B cell (primary cell): ENCODE data around the gene DOCK8. TPM values are rescaled to one million over a fixed set of nuclear protein-coding genes. Genes with fewer than 3 reads are reported as not detected.

Experiments used
- ATAC-seq: fragments of 200-7000 bp; cut with Tn5 transposase; one replicate; pipeline ENCODE4 v1.10.0; 2021; ENCODE audit warnings: low read depth, mild to moderate bottlenecking, moderate number of reproducible peaks, moderate library complexity
- CTCF ChIA-PET: fragments of 350-600 bp; sonication (Branson Sonifier 250); formaldehyde crosslinking; loops from one replicate; lab custom pipeline; 2021; ENCODE audit warnings: antibody characterized with exemption, inconsistent platforms; lab: Charles Lee
- POLR2A ChIA-PET: fragments of 350-600 bp; sonication (Branson Sonifier 250); formaldehyde crosslinking; loops from one replicate; lab custom pipeline; 2021; ENCODE audit warnings: antibody characterized with exemption; lab: Charles Lee
- DNase-seq: peaks from one replicate; pipeline ENCODE4 v3.0.0; 2013
- H2AFZ ChIP-seq: 2 replicates; pipeline ENCODE4 v1.6.1; 2012; ENCODE audit warnings: mild to moderate bottlenecking, low read depth, low read length; ENCODE audit not compliant: insufficient read depth, poor library complexity, severe bottlenecking
- H3K27ac ChIP-seq, 2 donors: 1 replicate in 1 of 2; 2 replicates in 1 of 2; pipeline ENCODE4 v1.5.1; 2012 to 2013; ENCODE audit warnings: low read length in 2 of 2, mild to moderate bottlenecking in 2 of 2, moderate library complexity in 1 of 2
- H3K27me3 ChIP-seq, 4 experiments: fragments of 200-600 bp in 1 of 4; sonication (generic) in 1 of 4; replicated peaks in 1 of 4; 1 replicate in 2 of 4; 2 replicates in 2 of 4; pipeline versions ENCODE4 v1.6.1 to v1.7.0; 2013 to 2016; ENCODE audit warnings: low read length in 3 of 4, mild to moderate bottlenecking in 2 of 4, mixed read lengths in 1 of 4, moderate library complexity in 1 of 4; ENCODE audit not compliant: insufficient read depth in 4 of 4, control insufficient read depth in 3 of 4; ENCODE audit errors: control extremely low read depth in 1 of 4
- H3K36me3 ChIP-seq, 2 experiments: replicated peaks in 1 of 2; 1 replicate in 1 of 2; 2 replicates in 1 of 2; pipeline versions ENCODE4 v1.6.1 to v1.7.1; 2013; ENCODE audit warnings: low read length in 1 of 2; ENCODE audit not compliant: insufficient read depth in 2 of 2, control insufficient read depth in 1 of 2; ENCODE audit errors: control extremely low read depth in 1 of 2, extremely low read depth in 1 of 2
- H3K4me1 ChIP-seq, 2 donors: fragments of 200-600 bp in 1 of 2; sonication (generic) in 1 of 2; 1 replicate in 1 of 2; 2 replicates in 1 of 2; pipeline versions ENCODE4 v1.5.1 to v1.6.1; 2013 to 2017; ENCODE audit warnings: low read length in 2 of 2; ENCODE audit not compliant: control insufficient read depth in 2 of 2, insufficient read depth in 2 of 2
- H3K4me2 ChIP-seq: replicated peaks from 2 replicates; pipeline ENCODE3; 2012; ENCODE audit warnings: mild to moderate bottlenecking, low read depth, low read length; ENCODE audit not compliant: poor library complexity, severe bottlenecking
- H3K4me3 ChIP-seq, 5 experiments: fragments of 200-600 bp in 1 of 5; sonication (generic) in 1 of 5; 1 replicate in 3 of 5; 2 replicates in 2 of 5; pipeline versions ENCODE4 v1.5.1 to v1.7.0; 2011 to 2016; ENCODE audit warnings: low read length in 4 of 5, mild to moderate bottlenecking in 4 of 5, low read depth in 2 of 5, control low read depth in 1 of 5, moderate library complexity in 1 of 5; ENCODE audit not compliant: insufficient read depth in 1 of 5; ENCODE audit errors: control extremely low read depth in 1 of 5, extremely low read depth in 1 of 5
- H3K79me2 ChIP-seq: fragments of 200-600 bp; sonication (generic); one replicate; pipeline ENCODE4 v1.6.0; 2016; ENCODE audit warnings: low read length; ENCODE audit not compliant: control insufficient read depth, insufficient read depth
- H3K9ac ChIP-seq: fragments of 200-600 bp; sonication (generic); 2 replicates; pipeline ENCODE4 v1.6.1; 2017; ENCODE audit warnings: mild to moderate bottlenecking, low read length, moderate library complexity
- H3K9me3 ChIP-seq, 3 donors: one replicate each; pipeline versions ENCODE4 v1.6.1 to v1.7.1; 2013; ENCODE audit warnings: low read length in 2 of 3; ENCODE audit not compliant: control insufficient read depth in 2 of 3, insufficient read depth in 1 of 3; ENCODE audit errors: control extremely low read depth in 1 of 3
- H4K20me1 ChIP-seq: 2 replicates; pipeline ENCODE4 v1.6.0; 2012; ENCODE audit warnings: mild to moderate bottlenecking, low read length; ENCODE audit not compliant: insufficient read depth, control insufficient read depth, poor library complexity, severe bottlenecking
- H3K27ac Mint-ChIP-seq: one replicate; pipeline ENCODE4 v1.8.0; 2021; ENCODE audit warnings: mixed read lengths
- H3K27me3 Mint-ChIP-seq: one replicate; pipeline ENCODE4 v1.8.0; 2021; ENCODE audit warnings: mixed read lengths
- H3K4me1 Mint-ChIP-seq: one replicate; pipeline ENCODE4 v1.8.0; 2021; ENCODE audit warnings: mixed read lengths
- H3K4me3 Mint-ChIP-seq: one replicate; pipeline ENCODE4 v1.8.0; 2021; ENCODE audit warnings: mixed read lengths
- H3K9me3 Mint-ChIP-seq: one replicate; pipeline ENCODE4 v1.8.0; 2022; ENCODE audit warnings: mixed read lengths; ENCODE audit not compliant: insufficient read depth
- CTCF ChIP-seq: fragments of 200-600 bp; IDR thresholded peaks from one replicate; pipeline ENCODE4 v1.8.0; 2022; ENCODE audit warnings: antibody characterized with exemption, mild to moderate bottlenecking
- EZH2 ChIP-seq: IDR thresholded peaks from 2 replicates; pipeline ENCODE4 v1.6.1; 2012; ENCODE audit warnings: borderline replicate concordance, low read depth, mild to moderate bottlenecking, moderate library complexity, low read length; ENCODE audit not compliant: insufficient read depth, poor library complexity, severe bottlenecking
- WGBS: methylation state at CpG from one replicate; pipeline ENCODE4 v1.1.5; 2013; ENCODE audit warnings: missing lambda C conversion rate; ENCODE audit not compliant: insufficient coverage; 5-methylcytosine and 5-hydroxymethylcytosine counted together
- intact Hi-C: fragments of 100-400 bp; cut with micrococcal nuclease; formaldehyde crosslinking; loops from one replicate; pipeline ENCODE4 v1.10.0; 2022
- polyA plus RNA-seq: library from polyadenylated mRNA; depleted of rRNA; stranded (reverse); fragments of >200 nt; gene quantifications from 2 replicates; pipeline ENCODE4 v1.2.3, GENCODE V29; 2012
- total RNA-seq, 2 donors: library from RNA; stranded (reverse); fragments of 120-200 nt in 1 of 2; gene quantifications; 1 replicate in 1 of 2; 2 replicates in 1 of 2; pipeline versions ENCODE4 v1.2.3 to v1.2.4, GENCODE V29; 2013 to 2022

Gene DOCK8
- total and polyA plus RNA-seq, 2 donors (not counting 1 experiment from before 2014, with no cell fraction given): 47.6 to 288 TPM

- Mint-ChIP-seq H3K27ac (no peak overlapping the region), H3K4me3 (no peak overlapping the region), H3K9me3 (no peaks in the 10 kb centered on the region), H3K4me1 (peaks cover 54% of the 10 kb centered on the region), H3K27me3 (no peaks in the 10 kb centered on the region)
- intact Hi-C loops: no loop called here
- Histone ChIP-seq H3K4me3 (no peak overlapping the region), H3K9ac (no peak overlapping the region), H3K4me1 (peaks cover 27 to 29% of the 10 kb centered on the region in 2 donors), H3K4me2 (no peak overlapping the region), H3K27ac (no peak overlapping the region), H3K27me3 (no peaks in the 10 kb centered on the region), H4K20me1 (peaks cover 52% of the 10 kb centered on the region), H3K9me3 (no peaks in the 10 kb centered on the region), H3K36me3 (peaks cover 7 to 92% of the 10 kb centered on the region in 2 experiments), H3K79me2 (peaks cover 94% of the 10 kb centered on the region), H2AFZ (no peak overlapping the region)
- no peak for TF ChIP-seq CTCF
- no peak for TF ChIP-seq EZH2
- no peak for ATAC-seq
- no peak for DNase-seq
- CTCF ChIA-PET: interaction anchor here (1.0 to 3.6 kb wide), 4 partner anchors 9 to 72 kb away, joined by 3 to 19 read pairs (median 4); partner anchors contain the start of gene DOCK8
- POLR2A ChIA-PET: no interaction called here
- WGBS: 95% methylated on average over 7 of the region's 12 CpGs
Measured at GRCh38 chr9:286071-286740, 71.5 kb downstream of the DOCK8 start.

GRCh38 chr9:289121-289520, 74.5 kb downstream of the DOCK8 start:
- Mint-ChIP-seq H3K27ac (peak overlapping the region; percentile 10), H3K4me1 (peaks cover 29% of the 10 kb centered on the region), H3K9me3 (no peaks in the 10 kb centered on the region), H3K4me3 (no peak overlapping the region), H3K27me3 (no peaks in the 10 kb centered on the region)
- CTCF ChIA-PET: no interaction called here
- Histone ChIP-seq H3K4me3 (no peak overlapping the region), H3K27me3 (no peaks in the 10 kb centered on the region), H3K9me3 (no peaks in the 10 kb centered on the region), H3K27ac (no peak overlapping the region), H3K36me3 (peaks cover 4 to 91% of the 10 kb centered on the region in 2 experiments), H4K20me1 (peaks cover 52% of the 10 kb centered on the region), H3K79me2 (peaks cover 86% of the 10 kb centered on the region), H2AFZ (no peak overlapping the region), H3K9ac (no peak overlapping the region), H3K4me1 (peaks cover 3 to 5% of the 10 kb centered on the region in 2 donors), H3K4me2 (no peak overlapping the region)
- ATAC-seq (no peak), DNase-seq (no peak)
- no CpG with 5 or more reads among the region's 4 CpGs for WGBS
- POLR2A ChIA-PET: no interaction called here
- intact Hi-C loops: no loop called here
- TF ChIP-seq CTCF (no peak), EZH2 (no peak)
